ENCODE data around the gene CEMIP2. TPM values are rescaled to one million over a fixed set of nuclear protein-coding genes. Genes with fewer than 3 reads are reported as not detected.

The CEMIP2 gene
- total RNA-seq, 1 donor from 2014 or later, result 139 TPM

DNA sequence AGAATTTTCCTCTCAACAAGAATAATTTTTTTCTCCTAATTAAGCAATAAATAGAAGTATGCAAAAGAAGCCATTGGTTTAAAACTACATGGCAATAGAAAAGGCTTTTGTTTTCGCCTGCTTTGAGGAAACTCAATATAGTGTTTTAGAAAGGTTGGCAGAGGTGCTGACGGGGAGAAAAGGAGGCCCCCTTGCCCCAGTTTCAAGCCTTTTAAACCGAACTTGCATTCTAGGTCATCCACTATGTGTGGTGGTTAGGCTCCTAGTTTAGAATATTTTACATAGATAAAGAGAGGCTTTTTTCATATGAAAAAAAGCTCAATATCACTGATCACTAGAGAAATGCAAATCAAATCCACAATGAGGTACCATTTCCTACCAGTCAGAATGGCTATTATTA is 33.5 kb upstream of the CEMIP2 start:
- Histone ChIP-seq H3K4me2 (ENCODE audit: low read length) (no peak overlapping the region), H3K4me3 (ENCODE audit: insufficient read depth, low read depth, low read length) (no peak overlapping the region), H4K20me1 (ENCODE audit: insufficient read depth, low read length) (no peaks in the 10 kb centered on the region), H3K9ac (ENCODE audit: low read length) (no peak overlapping the region), H3K36me3 (ENCODE audit: insufficient read depth, low read length) (no peaks in the 10 kb centered on the region), H3K27me3 (ENCODE audit: insufficient read depth, low read length) (no peaks in the 10 kb centered on the region), H2AFZ (ENCODE audit: low read depth, low read length) (no peak overlapping the region), H3K4me1 (ENCODE audit: insufficient read depth, low read length) (no peaks in the 10 kb centered on the region), H3K27ac (ENCODE audit: low read depth, low read length) (no peak overlapping the region), H3K79me2 (ENCODE audit: insufficient read depth, low read length) (no peaks in the 10 kb centered on the region), H3K9me3 (ENCODE audit: insufficient read depth, low read depth, low read length) (no peaks in the 10 kb centered on the region)
- no peak overlapping the region for H3K27ac Mint-ChIP-seq (ENCODE audit: unreplicated experiment)
- H3K4me1 Mint-ChIP-seq (ENCODE audit: low read depth, unreplicated experiment), result no peaks in the 10 kb centered on the region
- no peaks in the 10 kb centered on the region for H3K36me3 Mint-ChIP-seq (ENCODE audit: low read depth, unreplicated experiment)
- TF ChIP-seq EZH2 (IDR thresholded peaks at IDR 0.05; ENCODE audit: insufficient read depth, low read length) (no peak), CTCF (IDR thresholded peaks at IDR 0.05; ENCODE audit: insufficient read depth, low read depth, low read length) (no peak)
- FAIRE-seq (no peak), DNase-seq (ENCODE audit: low read depth) (no peak)
- H3K4me3 Mint-ChIP-seq (ENCODE audit: unreplicated experiment), result no peak overlapping the region
- H3K9me3 Mint-ChIP-seq (ENCODE audit: unreplicated experiment), result no peaks in the 10 kb centered on the region
- H3K27me3 Mint-ChIP-seq (ENCODE audit: low read depth, unreplicated experiment), result no peaks in the 10 kb centered on the region

GRCh38 chr9:71797266-71797665 is 29.0 kb upstream of the CEMIP2 start:
- Mint-ChIP-seq H3K27ac (ENCODE audit: unreplicated experiment) (no peak overlapping the region), H3K36me3 (ENCODE audit: low read depth, unreplicated experiment) (peaks cover 2% of the 10 kb centered on the region), H3K27me3 (ENCODE audit: low read depth, unreplicated experiment) (no peaks in the 10 kb centered on the region), H3K4me3 (ENCODE audit: unreplicated experiment) (no peak overlapping the region), H3K9me3 (ENCODE audit: unreplicated experiment) (peaks cover 11% of the 10 kb centered on the region), H3K4me1 (ENCODE audit: low read depth, unreplicated experiment) (peaks cover 14% of the 10 kb centered on the region)
- DNase-seq (ENCODE audit: low read depth), result no peak
- no peaks in the 10 kb centered on the region for H3K9me3 ChIP-seq (ENCODE audit: insufficient read depth, low read depth, low read length)
- no peak overlapping the region for H3K9ac ChIP-seq (ENCODE audit: low read length)
- no peaks in the 10 kb centered on the region for H3K79me2 ChIP-seq (ENCODE audit: insufficient read depth, low read length)
- TF ChIP-seq EZH2 (IDR thresholded peaks at IDR 0.05; ENCODE audit: insufficient read depth, low read length) (no peak), CTCF (IDR thresholded peaks at IDR 0.05; ENCODE audit: insufficient read depth, low read depth, low read length) (no peak)
- H3K4me3 ChIP-seq (ENCODE audit: insufficient read depth, low read depth, low read length), result no peak overlapping the region
- no peak overlapping the region for H2AFZ ChIP-seq (ENCODE audit: low read depth, low read length)
- H3K27me3 ChIP-seq (ENCODE audit: insufficient read depth, low read length), result no peaks in the 10 kb centered on the region
- H3K36me3 ChIP-seq (ENCODE audit: insufficient read depth, low read length), result no peaks in the 10 kb centered on the region
- H4K20me1 ChIP-seq (ENCODE audit: insufficient read depth, low read length), result no peaks in the 10 kb centered on the region
- peaks cover 5% of the 10 kb centered on the region for H3K4me1 ChIP-seq (ENCODE audit: insufficient read depth, low read length)
- H3K4me2 ChIP-seq (ENCODE audit: low read length), result no peak overlapping the region
- FAIRE-seq, result no peak
- H3K27ac ChIP-seq (ENCODE audit: low read depth, low read length), result no peak overlapping the region

- Histone ChIP-seq H3K27me3 (ENCODE audit: insufficient read depth, low read length) (no peaks in the 10 kb centered on the region), H3K9ac (ENCODE audit: low read length) (no peak overlapping the region), H3K4me1 (ENCODE audit: insufficient read depth, low read length) (peaks cover 5% of the 10 kb centered on the region), H3K27ac (ENCODE audit: low read depth, low read length) (no peak overlapping the region), H3K79me2 (ENCODE audit: insufficient read depth, low read length) (no peaks in the 10 kb centered on the region), H2AFZ (ENCODE audit: low read depth, low read length) (no peak overlapping the region), H3K4me3 (ENCODE audit: insufficient read depth, low read depth, low read length) (no peak overlapping the region), H3K36me3 (ENCODE audit: insufficient read depth, low read length) (no peaks in the 10 kb centered on the region), H3K9me3 (ENCODE audit: insufficient read depth, low read depth, low read length) (no peaks in the 10 kb centered on the region), H3K4me2 (ENCODE audit: low read length) (no peak overlapping the region), H4K20me1 (ENCODE audit: insufficient read depth, low read length) (no peaks in the 10 kb centered on the region)
- FAIRE-seq (no peak), DNase-seq (ENCODE audit: low read depth) (no peak)
- Mint-ChIP-seq H3K4me1 (ENCODE audit: low read depth, unreplicated experiment) (peaks cover 14% of the 10 kb centered on the region), H3K27ac (ENCODE audit: unreplicated experiment) (no peak overlapping the region), H3K36me3 (ENCODE audit: low read depth, unreplicated experiment) (peaks cover 2% of the 10 kb centered on the region), H3K9me3 (ENCODE audit: unreplicated experiment) (peaks cover 17% of the 10 kb centered on the region), H3K4me3 (ENCODE audit: unreplicated experiment) (no peak overlapping the region), H3K27me3 (ENCODE audit: low read depth, unreplicated experiment) (no peaks in the 10 kb centered on the region)
- no peak for TF ChIP-seq CTCF (IDR thresholded peaks at IDR 0.05; ENCODE audit: insufficient read depth, low read depth, low read length)
- TF ChIP-seq EZH2 (IDR thresholded peaks at IDR 0.05; ENCODE audit: insufficient read depth, low read length), result no peak
Observed at GRCh38 chr9:71796100-71796767, 27.9 kb upstream of the CEMIP2 start.

All from astrocyte (in vitro differentiated cells and primary cell).